ENCODE data around the gene LAIR1.

LAIR1 gene

DNA sequence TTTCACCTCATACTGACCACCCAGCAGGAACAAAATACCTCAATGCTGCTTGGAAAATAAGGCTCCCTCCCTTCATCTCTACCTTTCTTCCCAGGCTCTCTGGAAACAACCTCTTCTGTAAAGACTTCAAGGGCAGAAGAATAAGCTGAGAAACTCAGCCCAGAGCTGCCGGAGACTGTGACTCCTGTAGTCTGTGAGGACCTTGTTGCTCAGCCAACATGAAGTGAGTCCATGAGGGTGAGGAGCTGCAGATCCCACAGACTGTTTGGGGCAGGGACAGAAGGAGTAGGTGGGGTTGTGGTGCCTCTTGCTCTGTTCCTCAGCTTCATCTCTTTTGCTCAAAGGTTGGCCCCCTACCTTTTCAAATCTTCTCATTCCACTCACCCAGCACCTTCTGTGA is 59.6 kb downstream of the LAIR1 start:
- DNase-seq (ENCODE audit: low spot score in 2 of 2), result no peak
- Mint-ChIP-seq H3K9me3 (peaks cover 6% of the 10 kb centered on the region), H3K4me3 (no peak overlapping the region), H3K27ac (ENCODE audit: low read depth) (peak overlapping the region; percentile 32), H3K36me3 (ENCODE audit: insufficient read depth) (no peaks in the 10 kb centered on the region), H3K27me3 (peaks cover 82% of the 10 kb centered on the region), H3K4me1 (peaks cover 7% of the 10 kb centered on the region)
- no peak for ATAC-seq (replicated peaks; ENCODE audit: extremely low read depth, poor library complexity, severe bottlenecking)

GRCh38 chr19:54302257-54302656 is 62.5 kb downstream of the LAIR1 start:
- peaks cover 89% of the 10 kb centered on the region for H3K27me3 Mint-ChIP-seq
- no peak overlapping the region for H3K27ac Mint-ChIP-seq (ENCODE audit: low read depth)
- H3K4me3 Mint-ChIP-seq, result no peak overlapping the region
- no peak for DNase-seq (ENCODE audit: low spot score in 2 of 2)
- ATAC-seq (replicated peaks; ENCODE audit: extremely low read depth, poor library complexity, severe bottlenecking), result no peak
- H3K36me3 Mint-ChIP-seq (ENCODE audit: insufficient read depth), result no peaks in the 10 kb centered on the region
- peaks cover 6% of the 10 kb centered on the region for H3K9me3 Mint-ChIP-seq
- H3K4me1 Mint-ChIP-seq, result peaks cover 7% of the 10 kb centered on the region
